ENCODE data around the gene UNC50.

DNA sequence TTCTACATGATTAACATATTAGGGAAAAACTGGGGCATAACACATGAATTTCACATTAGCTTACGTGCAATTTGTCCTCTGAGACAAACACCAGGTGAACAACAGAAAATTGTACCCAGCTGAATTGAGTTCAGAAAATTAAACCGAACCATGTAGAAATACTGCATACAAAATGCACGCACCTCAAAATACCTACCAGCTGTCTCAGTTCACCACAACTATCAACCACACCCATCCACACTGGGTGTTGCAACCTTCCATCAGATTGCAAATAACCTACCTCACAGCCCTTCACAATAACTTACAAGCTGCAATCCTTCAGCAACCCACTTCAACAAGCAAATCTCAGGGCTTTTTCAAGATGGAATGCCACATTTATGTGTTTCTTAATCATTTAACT is 55.9 kb downstream of the UNC50 start:
- TF ChIP-seq POLR2A (IDR thresholded peaks at IDR 0.05) (no peak), EP300 (IDR thresholded peaks at IDR 0.05) (no peak)
- TF ChIP-seq, protein P1, sequence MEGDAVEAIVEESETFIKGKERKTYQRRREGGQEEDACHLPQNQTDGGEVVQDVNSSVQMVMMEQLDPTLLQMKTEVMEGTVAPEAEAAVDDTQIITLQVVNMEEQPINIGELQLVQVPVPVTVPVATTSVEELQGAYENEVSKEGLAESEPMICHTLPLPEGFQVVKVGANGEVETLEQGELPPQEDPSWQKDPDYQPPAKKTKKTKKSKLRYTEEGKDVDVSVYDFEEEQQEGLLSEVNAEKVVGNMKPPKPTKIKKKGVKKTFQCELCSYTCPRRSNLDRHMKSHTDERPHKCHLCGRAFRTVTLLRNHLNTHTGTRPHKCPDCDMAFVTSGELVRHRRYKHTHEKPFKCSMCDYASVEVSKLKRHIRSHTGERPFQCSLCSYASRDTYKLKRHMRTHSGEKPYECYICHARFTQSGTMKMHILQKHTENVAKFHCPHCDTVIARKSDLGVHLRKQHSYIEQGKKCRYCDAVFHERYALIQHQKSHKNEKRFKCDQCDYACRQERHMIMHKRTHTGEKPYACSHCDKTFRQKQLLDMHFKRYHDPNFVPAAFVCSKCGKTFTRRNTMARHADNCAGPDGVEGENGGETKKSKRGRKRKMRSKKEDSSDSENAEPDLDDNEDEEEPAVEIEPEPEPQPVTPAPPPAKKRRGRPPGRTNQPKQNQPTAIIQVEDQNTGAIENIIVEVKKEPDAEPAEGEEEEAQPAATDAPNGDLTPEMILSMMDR (IDR thresholded peaks at IDR 0.05), result no peak

Measured in ovary (tissue), 3 donors.